Prostate gland (tissue), 2 donors: ENCODE measurements around the gene DIP2B.

Source experiments
- POLR2AphosphoS5 ChIP-seq: sonication (generic); formaldehyde crosslinking; IDR thresholded peaks from one replicate; pipeline ENCODE4 v1.6.1; 2017; ENCODE audit warnings: antibody characterized with exemption
- TF ChIP-seq, protein P1 (sequence below), 4 experiments: fragments of 200-600 bp in 2 of 4; fragments of 450-650 bp in 2 of 4; sonication (generic) in 2 of 4; IDR thresholded peaks; 1 replicate in 3 of 4; 2 replicates in 1 of 4; pipeline ENCODE4 v1.5.1; 2016 to 2019; ENCODE audit warnings: antibody characterized with exemption in 4 of 4, mild to moderate bottlenecking in 2 of 4, moderate library complexity in 2 of 4

DNA sequence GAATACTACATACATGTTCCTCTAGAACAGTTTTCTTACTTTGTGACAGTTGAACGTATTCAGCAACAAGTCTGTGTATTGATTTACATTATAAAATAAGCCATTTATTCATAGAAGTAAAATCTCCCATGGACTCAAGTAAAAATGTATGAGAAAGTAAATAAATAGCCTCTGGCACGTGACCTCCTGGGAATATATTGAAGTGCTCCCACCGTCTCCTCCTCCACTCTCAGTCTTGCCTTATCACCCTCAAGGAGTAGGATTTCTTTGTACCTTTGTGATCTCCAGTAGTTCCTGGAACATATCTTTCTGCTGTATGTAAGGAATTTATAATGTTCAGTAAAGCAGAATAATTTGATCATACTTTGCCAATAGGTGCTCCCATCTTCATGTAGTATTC is 90.9 kb downstream of the DIP2B start:
- TF ChIP-seq, protein P1, sequence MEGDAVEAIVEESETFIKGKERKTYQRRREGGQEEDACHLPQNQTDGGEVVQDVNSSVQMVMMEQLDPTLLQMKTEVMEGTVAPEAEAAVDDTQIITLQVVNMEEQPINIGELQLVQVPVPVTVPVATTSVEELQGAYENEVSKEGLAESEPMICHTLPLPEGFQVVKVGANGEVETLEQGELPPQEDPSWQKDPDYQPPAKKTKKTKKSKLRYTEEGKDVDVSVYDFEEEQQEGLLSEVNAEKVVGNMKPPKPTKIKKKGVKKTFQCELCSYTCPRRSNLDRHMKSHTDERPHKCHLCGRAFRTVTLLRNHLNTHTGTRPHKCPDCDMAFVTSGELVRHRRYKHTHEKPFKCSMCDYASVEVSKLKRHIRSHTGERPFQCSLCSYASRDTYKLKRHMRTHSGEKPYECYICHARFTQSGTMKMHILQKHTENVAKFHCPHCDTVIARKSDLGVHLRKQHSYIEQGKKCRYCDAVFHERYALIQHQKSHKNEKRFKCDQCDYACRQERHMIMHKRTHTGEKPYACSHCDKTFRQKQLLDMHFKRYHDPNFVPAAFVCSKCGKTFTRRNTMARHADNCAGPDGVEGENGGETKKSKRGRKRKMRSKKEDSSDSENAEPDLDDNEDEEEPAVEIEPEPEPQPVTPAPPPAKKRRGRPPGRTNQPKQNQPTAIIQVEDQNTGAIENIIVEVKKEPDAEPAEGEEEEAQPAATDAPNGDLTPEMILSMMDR (IDR thresholded peaks at IDR 0.05) = no peak
- TF ChIP-seq POLR2AphosphoS5 = no peak
